Activated CD4-positive, alpha-beta T cell treated with anti-CD3 and anti-CD28 coated beads for 24 hours (primary cell): Measurements from ENCODE around the gene ZNF316.

Source experiments
- DNase-seq, 2 donors: peaks; one replicate each; pipeline ENCODE4 v3.0.0-alpha.2; 2020; ENCODE audit warnings: low read depth in 2 of 2

The ZNF316 gene

DNA sequence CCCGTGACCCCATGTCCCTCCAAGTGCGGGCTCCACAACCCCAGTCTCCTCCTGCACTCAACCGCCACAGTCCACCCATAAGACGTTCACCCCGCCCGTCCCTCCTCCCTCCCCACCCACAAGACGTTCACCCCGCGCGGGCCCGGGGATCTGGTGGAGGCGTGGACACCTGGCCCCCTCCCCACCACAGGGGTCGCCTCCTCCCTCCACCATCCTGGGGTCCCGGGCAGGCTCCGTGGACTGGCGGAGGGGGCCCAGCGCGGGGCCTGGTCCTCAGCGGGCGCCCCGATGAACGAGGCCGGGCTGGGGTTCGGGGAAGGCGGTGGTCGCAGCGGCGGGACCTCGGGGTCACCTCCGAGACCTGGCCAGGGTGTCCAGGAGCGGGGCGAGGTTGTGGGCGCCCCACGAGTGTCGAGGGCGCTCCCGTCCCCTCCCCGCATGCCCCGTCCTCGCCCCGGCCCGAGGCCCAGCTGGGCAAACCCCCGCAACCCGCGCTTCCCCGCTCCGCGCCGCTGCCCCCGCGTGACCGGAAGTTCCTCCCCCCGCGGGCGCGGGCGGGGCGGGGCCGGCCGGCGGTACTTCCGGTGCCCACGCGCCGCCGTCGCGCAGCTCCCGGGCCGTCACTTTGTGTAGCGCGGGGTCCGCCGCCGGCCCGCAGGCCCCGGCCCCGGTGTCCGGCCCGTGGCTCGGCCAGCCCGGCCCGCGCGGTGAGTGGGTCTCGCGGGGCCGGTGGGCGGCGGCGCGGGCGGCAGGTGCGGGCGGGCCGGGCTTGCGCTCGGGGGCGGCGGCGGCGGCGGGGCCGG lies at the start of gene ZNF316:
Gene ZNF316 (plus strand): TSS at position 578 of the 803 bp plus-strand sequence. CDS start 5,092 bp downstream, outside the sequence.
- DNase-seq, result peak; percentile 38 to 39

GRCh38 chr7:6588566-6588965 lies 48.6 kb upstream of the ZNF316 start:
- DNase-seq, result no peak

- DNase-seq, result no peak
Observed at GRCh38 chr7:6589151-6589828, 47.8 kb upstream of the ZNF316 start.

DNA sequence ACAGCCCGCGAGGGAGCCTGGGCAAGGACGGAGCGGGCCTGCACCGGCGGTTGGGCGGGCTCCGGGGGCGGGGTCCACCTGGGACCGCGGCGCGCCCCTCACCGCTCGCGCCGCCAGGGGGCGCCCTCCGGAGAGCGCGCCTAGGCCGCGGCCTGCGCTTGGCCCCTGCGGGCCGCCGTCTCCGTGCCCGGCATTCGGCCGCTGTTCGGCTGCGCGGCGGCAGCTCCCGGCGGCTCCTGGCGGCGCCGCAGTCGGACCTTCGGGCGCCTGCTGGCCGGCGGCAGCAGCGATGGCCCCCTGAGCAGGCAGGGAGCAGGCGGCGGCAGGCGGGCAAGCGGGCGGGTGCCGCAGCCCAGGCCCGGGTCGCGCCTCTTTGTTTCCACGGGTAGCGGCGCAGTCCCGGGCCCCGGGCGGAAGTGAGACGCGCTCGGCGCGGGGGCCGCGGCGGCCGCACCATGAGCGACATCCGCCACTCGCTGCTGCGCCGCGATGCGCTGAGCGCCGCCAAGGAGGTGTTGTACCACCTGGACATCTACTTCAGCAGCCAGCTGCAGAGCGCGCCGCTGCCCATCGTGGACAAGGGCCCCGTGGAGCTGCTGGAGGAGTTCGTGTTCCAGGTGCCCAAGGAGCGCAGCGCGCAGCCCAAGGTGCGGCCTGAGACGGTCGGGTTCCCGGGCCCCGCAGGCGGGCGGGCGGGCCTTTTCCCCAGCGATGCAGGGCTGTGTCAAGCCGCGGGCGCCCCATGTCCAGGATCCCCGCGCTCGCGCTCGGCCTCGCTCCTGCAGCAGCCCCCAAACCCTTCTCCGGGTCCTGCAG lies 47.1 kb upstream of the ZNF316 start, which contains the start of gene INTS15:
Gene INTS15 (plus strand): TSS at position 193 of the 816 bp plus-strand sequence. CDS start 263 bp downstream, at position 456.
- DNase-seq, result peak; percentile 67 to 74

GRCh38 chr7:6590645-6591110 lies 46.4 kb upstream of the ZNF316 start:
- DNase-seq, result no peak

DNA sequence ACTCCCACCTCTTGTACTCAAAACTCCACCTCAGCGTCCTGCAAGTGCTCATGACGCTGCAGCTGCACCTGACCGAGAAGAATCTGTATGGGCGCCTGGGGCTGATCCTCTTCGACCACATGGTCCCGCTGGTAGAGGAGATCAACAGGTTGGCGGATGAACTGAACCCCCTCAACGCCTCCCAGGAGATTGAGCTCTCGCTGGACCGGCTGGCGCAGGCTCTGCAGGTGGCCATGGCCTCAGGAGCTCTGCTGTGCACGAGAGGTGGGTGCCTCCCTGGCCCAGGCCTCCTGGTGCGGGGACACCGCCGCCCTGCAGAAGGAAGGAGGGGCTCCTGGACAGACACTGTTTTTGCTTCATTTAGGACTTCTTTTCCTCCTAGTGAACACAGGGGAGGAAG lies 37.0 kb upstream of the ZNF316 start:
- no peak for DNase-seq

- DNase-seq, result no peak
Observed at GRCh38 chr7:6604458-6604857, 32.7 kb upstream of the ZNF316 start.

- no peak for DNase-seq
Observed at GRCh38 chr7:6606866-6607583, 30.1 kb upstream of the ZNF316 start.

DNA sequence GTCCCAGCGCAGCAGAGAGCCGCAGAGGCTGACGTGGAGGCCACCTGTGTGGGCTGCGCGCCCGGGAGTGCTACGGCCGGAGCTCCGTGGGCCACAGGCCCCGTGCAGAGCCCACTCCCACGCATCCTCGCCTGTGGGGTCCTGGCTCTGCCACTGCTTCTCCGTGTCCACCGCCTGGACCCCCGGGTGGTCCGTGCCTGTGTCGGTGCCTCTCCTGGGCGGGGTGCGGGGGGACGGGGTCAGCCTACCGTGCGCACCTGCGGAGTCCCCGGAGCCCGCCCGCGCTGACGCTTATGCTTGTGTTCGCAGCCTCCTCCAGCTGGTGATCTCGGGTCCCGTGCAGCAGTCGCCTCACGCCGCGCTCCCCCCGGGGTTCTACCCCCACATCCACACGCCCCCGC lies 29.5 kb upstream of the ZNF316 start:
- DNase-seq, result no peak

DNA sequence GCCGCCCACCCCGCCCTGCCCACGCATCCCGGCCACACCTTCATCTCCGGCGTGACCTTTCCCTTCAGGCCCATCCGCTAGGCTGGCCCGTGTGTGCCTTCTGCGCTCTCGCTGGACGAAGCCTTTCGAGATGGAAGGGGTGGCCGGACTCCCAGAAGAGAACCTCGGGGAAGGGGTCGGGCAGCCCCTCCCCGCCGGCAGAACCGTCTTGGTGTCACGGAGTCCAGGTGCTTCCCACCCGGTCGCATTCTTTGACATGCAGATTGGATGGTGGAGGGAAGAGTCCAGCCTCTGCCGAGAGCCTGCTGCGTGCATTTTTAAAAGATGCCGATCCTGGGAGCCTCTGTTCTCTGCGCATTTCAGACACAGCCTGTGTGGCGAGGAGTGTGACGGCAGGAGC lies 29.0 kb upstream of the ZNF316 start:
- no peak for DNase-seq

DNA sequence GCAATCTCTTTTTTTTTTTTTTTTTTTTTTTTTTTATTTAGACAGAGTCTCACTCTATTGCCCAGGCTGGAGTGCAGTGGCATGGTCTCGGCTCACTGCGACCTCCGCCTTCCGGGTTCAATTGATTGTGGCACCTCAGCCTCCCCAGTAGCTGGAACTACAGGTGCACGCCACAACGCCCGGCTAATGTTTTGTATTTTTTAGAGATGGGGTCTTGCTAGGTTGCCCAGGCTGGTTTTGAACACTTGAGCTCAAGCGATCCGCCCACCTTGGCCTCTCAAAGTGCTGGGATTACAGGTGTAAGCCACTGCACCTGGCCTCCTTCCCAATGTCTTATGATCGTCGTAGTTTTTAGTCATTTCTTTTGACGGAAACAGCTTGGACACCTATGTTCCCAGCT lies 28.3 kb upstream of the ZNF316 start:
- no peak for DNase-seq

DNA sequence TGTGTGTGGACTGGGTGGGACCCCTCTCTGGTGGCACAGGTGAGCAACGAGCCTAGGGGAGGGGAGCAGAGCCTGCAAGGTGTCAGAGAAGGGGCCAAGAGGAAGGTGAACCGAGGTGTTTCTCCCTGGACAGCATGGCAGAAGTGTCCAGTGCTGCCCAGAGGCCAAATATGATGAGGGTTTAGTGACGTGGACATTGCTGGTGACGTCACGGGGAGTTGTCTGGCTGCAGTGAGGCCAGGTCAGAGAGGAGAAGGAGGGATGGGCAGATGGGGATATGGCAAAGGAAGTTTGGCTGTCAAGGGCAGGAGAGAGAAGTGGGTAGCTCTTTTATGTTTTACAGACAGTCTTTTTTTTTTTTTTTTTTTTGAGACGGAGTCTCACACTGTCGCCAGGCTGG lies 24.3 kb upstream of the ZNF316 start:
- DNase-seq, result no peak

DNA sequence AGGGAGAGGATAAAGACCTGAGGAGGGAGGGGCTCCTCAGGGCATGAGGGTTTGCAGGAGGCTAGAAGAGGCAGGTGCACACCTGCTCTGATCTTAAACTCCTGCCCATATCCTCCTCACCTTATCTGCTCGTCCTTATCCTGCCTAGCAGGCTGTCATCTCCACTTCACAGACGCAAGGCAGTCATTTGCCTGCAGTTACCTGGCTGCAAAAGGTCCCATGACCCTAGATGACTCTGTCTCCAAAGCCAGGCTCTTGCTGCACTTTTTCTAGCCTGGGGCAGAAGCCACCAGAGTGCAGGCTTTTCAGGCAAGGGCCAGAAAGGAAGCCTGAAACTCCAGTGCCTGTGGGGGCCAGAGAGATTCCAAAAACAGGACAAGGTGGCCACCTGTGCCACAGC lies 23.4 kb upstream of the ZNF316 start:
- no peak for DNase-seq

- no peak for DNase-seq
Observed at GRCh38 chr7:6614953-6615722, 22.0 kb upstream of the ZNF316 start, which contains the start of gene ZNF853. TSS of gene ZNF853 (plus strand) at chr7:6615610. CDS start at chr7:6616175, 565 bp downstream.

DNA sequence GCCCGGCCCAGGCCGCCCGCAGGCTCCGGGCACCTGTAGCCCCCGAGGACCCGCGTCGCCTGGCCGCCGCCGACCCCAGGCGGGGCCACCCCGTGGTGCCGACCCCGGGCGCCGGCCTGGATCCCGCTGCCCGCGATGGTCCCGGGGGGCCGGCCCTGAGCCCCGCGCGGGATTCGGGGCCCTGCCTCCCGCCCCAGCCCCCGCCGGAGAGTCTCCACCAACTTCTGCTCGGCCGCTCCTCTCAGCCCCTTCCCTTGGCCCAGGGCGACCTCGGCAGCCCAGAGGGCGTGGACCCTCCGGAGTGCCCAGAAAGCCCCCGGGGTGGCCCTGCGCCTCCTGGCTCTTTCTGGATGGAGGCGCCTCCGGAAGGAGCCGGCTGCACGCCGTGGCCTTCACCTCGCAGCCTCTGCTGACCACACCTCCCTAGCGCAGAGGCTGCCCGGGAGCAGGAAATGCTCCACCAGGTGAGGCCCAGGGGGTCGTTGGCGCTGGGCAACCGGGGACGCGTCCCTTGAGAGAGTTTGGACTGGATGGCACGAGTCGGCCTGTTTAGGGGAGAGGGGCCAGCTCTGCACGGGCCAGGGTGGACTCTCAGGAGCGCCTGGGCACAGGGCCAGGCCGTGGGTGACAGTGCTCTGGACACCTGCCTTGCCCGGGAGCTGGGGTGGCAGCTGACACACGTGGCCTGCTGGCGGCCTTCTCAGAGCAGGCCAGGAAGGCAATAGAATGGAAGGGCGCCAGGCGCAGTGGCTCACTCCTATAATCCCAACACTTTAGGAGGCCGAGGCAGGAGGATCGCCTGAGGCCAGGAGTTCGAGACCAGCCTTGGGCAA lies 21.2 kb upstream of the ZNF316 start:
- no peak for DNase-seq

DNA sequence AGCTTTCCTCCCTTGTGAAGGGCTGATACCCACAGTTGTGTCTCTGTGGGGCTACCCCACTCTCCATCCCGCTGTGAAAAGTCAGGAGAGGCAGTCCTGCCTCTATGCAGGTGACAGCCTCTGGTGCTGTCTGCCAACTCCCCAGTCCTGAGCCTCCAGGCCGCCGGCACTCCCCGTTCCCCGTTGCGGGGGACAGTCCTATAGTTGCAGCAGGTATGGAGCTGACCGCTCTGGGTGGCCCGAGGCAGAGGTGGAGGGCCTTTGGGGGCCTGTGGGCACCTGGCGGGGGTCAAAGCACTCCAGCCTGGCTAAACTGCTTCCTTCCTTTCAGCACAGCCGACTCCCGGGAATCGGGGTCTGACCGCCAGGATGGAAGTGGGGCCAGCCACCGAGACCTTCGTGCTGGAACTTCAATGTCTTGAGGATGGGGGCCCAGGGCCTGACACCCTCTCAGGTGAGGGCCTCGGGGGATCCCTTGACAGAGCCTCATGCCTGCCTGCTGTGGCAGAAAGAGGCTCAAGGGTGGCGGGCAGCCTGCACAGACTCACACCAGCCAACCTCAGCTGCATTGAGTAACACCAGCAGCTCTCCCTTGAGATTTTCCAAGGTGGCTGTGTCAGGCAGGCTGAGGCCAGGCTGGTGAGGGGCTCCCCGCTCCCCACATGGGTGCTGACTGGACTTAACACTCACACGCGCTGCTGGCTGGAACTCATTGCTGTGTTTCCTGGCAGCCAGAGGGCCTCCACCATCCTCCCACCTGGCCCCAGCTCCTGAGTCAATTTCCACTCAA lies 20.1 kb upstream of the ZNF316 start:
- no peak for DNase-seq

DNA sequence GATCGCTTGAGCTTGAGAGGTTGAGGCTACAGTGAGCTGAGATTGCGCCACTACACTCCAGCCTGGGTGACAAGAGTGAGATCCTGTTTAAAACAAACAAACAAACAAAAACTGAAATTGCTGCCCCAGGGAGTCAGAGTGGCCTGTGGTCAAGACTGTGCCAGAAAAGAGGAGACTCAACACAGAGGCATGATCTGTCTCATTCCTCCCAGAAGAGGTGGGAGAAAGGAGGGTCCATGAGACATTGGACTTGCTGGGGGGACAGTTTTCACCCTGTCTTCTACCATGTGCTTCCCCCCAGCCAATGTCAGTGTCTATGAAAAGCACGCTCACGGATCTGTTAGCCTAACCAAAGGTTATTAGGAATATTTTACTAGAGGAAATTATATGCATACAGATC lies 18.5 kb upstream of the ZNF316 start:
- DNase-seq, result no peak

- no peak for DNase-seq
Observed at GRCh38 chr7:6619961-6620360, 17.2 kb upstream of the ZNF316 start.
